VCaP (cell line): Measurements from ENCODE around the gene NKPD1.

Experiments
- H3K27ac ChIP-seq: fragments of 450-650 bp; 2 replicates; pipeline ENCODE4 v1.5.1; 2017
- CTCF ChIP-seq: fragments of 450-650 bp; conservative IDR thresholded peaks from 2 replicates; pipeline ENCODE4 v1.5.1; 2017; ENCODE audit warnings: mild to moderate bottlenecking, moderate library complexity

The NKPD1 gene

GRCh38 chr19:45133661-45134060 lies 27.1 kb downstream of the NKPD1 start:
- H3K27ac ChIP-seq = no peak overlapping the region
- TF ChIP-seq CTCF = no peak

DNA sequence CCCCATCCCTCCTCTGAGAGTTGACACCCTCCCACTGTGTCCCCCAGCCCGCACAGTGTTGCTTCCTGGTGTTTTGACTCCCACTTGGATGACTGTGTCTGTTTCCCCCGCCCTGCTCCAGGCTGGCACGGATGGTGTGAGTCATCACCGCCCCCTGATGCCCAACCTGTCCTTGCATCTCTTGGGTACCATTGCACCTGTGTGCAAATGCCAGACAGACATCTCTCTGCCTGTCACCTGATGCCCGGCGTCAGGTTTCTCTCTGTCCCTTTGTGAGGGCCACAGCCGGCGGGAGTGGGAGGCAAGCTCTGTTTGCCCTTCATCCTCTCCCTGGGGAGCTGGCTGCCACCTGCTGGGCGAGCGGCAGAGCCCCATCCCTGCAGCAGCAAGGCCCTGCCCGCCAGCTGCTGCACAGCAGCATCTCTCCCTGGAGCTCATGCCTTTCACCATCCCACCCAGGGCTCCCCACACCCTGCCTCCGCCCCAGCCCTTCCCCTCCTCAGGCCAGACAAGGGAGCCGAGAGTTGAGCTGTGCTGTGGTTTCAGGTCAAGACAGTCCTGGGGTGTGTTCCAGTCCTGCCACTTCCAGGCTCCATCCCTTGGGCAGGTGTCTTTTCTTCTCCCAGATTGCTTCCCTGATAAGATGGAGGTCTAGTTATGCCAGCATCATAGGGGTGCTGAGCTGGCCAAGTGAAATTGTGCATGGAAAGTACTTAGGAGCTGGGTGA lies 29.7 kb downstream of the NKPD1 start:
- H3K27ac ChIP-seq = peak overlapping the region; percentile 15; the same call in 1 of the 2 replicates
- TF ChIP-seq CTCF = peak; percentile 85

- peak overlapping the region; percentile 15; the same call in 1 of the 2 replicates for H3K27ac ChIP-seq
- TF ChIP-seq CTCF = no peak
Measured at GRCh38 chr19:45130236-45130635, 30.5 kb downstream of the NKPD1 start.

DNA sequence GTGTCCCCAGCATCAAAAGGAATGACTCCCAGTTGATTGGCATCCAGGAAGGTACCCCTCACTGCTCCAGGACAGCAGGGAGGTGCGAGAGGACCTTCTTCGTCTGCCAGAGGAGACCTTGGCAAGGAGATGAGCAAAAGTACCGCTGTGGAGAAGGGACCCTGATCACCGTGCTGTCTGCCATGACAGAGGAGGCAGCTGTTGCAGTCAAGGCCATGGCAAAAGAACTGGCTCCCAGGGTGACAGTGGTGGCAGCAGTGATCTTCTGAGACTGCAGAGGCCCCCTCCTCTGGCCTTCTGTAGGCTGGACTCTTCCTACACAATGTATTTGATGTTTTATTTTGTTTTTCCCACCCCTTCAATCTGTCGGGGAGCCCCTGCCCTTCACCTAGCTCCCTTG lies 32.0 kb downstream of the NKPD1 start:
- no peak for TF ChIP-seq CTCF
- no peak overlapping the region for H3K27ac ChIP-seq

DNA sequence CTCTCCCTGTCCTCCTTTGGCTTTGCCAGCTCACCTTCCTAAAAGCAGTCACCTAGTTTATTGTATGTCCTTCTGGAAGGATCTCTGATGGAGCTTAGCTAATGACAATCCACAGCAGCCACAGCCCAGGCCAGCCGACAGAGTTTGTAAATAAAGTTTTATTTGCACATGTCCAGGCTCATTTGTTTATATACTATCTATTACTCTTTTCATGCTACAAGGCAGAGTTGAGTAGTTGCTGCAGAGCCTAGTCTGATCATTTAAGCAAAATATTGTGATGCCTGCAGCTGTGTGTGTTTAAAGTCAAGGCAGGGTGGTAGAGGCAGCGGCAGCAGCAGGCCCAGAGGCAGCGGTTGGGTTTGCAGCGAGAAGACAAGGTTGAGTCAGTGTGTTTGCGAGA lies 32.6 kb downstream of the NKPD1 start:
- H3K27ac ChIP-seq = no peak overlapping the region
- TF ChIP-seq CTCF = no peak

DNA sequence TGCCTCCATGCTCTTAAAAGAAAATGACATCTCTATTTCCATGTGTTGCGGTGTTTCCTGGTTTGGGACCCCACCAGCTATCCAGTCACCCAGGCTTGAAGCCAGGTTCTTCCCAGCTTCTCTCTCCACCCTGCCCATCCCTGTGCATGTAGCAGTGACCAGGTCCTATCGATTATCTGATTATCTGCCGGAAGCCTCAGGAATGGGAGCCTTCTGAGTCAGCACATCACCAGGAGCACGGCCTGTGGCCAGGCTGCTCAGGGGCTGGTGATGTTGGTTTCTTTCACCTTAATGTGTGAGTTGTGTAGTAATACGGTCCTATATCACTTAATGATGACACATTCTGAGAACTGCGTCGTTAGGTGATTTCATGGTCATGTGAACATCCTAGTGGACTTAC lies 34.1 kb downstream of the NKPD1 start:
- TF ChIP-seq CTCF = no peak
- no peak overlapping the region for H3K27ac ChIP-seq

DNA sequence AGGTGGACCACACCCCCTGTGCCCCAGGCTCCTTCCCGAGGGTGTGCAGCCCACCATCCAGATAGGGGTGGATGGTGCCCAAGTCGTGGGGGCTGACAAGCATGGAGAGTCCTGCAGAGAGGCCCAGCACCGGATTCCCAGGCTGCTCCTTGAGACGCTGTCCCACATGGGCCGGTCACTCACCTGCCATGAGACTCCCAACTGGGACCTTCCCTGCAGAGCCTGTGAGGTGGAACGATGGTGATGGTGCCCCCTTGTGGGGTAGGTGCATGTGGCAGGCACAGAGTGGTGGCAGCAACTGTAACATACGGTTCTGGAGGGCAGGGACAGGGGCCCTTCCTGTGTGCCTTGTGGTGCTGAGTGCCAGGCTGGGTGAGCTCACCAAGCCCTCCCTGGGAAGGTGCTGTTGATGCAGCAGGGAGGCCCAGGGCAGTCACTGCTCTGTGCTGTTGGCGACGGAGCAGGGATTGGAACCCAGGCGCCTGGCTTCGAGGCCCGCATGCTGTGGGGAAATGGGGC lies 34.7 kb downstream of the NKPD1 start:
- H3K27ac ChIP-seq = no peak overlapping the region
- TF ChIP-seq CTCF = peak; percentile 77
